H1 (cell line): ENCODE measurements around the gene POU3F1. TPM values are rescaled to one million over a fixed set of nuclear protein-coding genes. Genes with fewer than 3 reads are reported as not detected.

ENCODE experiments used
- ASH2L ChIP-seq: fragments of 200-600, 300-600 bp; sonication (generic); IDR thresholded peaks from one replicate; pipeline ENCODE4 v1.7.1; 2017; ENCODE audit warnings: low read length
- ATF2 ChIP-seq: IDR thresholded peaks from 2 replicates; pipeline ENCODE4 v1.6.1; 2012; ENCODE audit warnings: low read length, inconsistent platforms
- BACH1 ChIP-seq: IDR thresholded peaks from 2 replicates; pipeline ENCODE4 v1.6.1; 2012; ENCODE audit warnings: low read length, improper control_type of control experiment
- CTBP2 ChIP-seq: IDR thresholded peaks from 2 replicates; pipeline ENCODE4 v1.7.0; 2011; ENCODE audit warnings: borderline replicate concordance, mild to moderate bottlenecking, moderate library complexity, mixed read lengths, low read length; ENCODE audit not compliant: insufficient read depth, insufficient read length
- GTF2F1 ChIP-seq: IDR thresholded peaks from 2 replicates; pipeline ENCODE4 v1.6.1; 2012; ENCODE audit warnings: low read depth, low read length, improper control_type of control experiment, borderline replicate concordance
- JUN ChIP-seq: IDR thresholded peaks from 2 replicates; pipeline ENCODE4 v1.6.1; 2011; ENCODE audit warnings: low read depth, mild to moderate bottlenecking, improper control_type of control experiment, low read length
- KDM4A ChIP-seq: IDR thresholded peaks from one replicate; pipeline ENCODE4 v1.7.1; 2012; ENCODE audit warnings: low read depth, mild to moderate bottlenecking, moderate library complexity, low read length, inconsistent platforms; ENCODE audit not compliant: severe bottlenecking
- MAX ChIP-seq: IDR thresholded peaks from 2 replicates; pipeline ENCODE4 v1.6.1; 2012; ENCODE audit warnings: inconsistent platforms
- NANOG ChIP-seq: IDR thresholded peaks from 2 replicates; pipeline ENCODE4 v1.6.1; 2011; ENCODE audit warnings: low read length, low read depth, mild to moderate bottlenecking, inconsistent platforms; ENCODE audit not compliant: insufficient read depth, poor library complexity, severe bottlenecking
- POLR2A ChIP-seq, 2 experiments: IDR thresholded peaks; 1 replicate in 1 of 2; 2 replicates in 1 of 2; pipeline ENCODE4 v1.6.1; 2011; ENCODE audit warnings: low read depth in 2 of 2, low read length in 2 of 2, mild to moderate bottlenecking in 2 of 2; ENCODE audit errors: control extremely low read depth in 1 of 2
- POLR2AphosphoS5 ChIP-seq: IDR thresholded peaks from 2 replicates; pipeline ENCODE4 v1.6.1; 2011; ENCODE audit warnings: low read depth, low read length
- RAD21 ChIP-seq, 2 experiments: IDR thresholded peaks in 1 of 2; conservative IDR thresholded peaks in 1 of 2; 2 replicates each; pipeline ENCODE4 v1.6.1; 2011; ENCODE audit warnings: low read depth in 2 of 2, low read length in 2 of 2, improper control_type of control experiment in 1 of 2, inconsistent platforms in 1 of 2, mild to moderate bottlenecking in 1 of 2, moderate library complexity in 1 of 2
- RBBP5 ChIP-seq: IDR thresholded peaks from 2 replicates; pipeline ENCODE4 v1.7.1; 2012; ENCODE audit warnings: low read depth, mild to moderate bottlenecking, inconsistent platforms, low read length, moderate library complexity, borderline replicate concordance
- SAP30 ChIP-seq: fragments of 300-600 bp; sonication (generic); IDR thresholded peaks from 2 replicates; pipeline ENCODE4 v1.7.1; 2012; ENCODE audit warnings: low read length, moderate library complexity, mild to moderate bottlenecking, inconsistent platforms; ENCODE audit not compliant: insufficient read depth, insufficient replicate concordance
- SIN3A ChIP-seq, 2 experiments: IDR thresholded peaks in 1 of 2; conservative IDR thresholded peaks in 1 of 2; 2 replicates each; pipeline ENCODE4 v1.6.1; 2011 to 2012; ENCODE audit warnings: low read length in 2 of 2, improper control_type of control experiment in 1 of 2, low read depth in 1 of 2, mild to moderate bottlenecking in 1 of 2
- SIRT6 ChIP-seq: IDR thresholded peaks from one replicate; pipeline ENCODE4 v1.7.1; 2012; ENCODE audit warnings: low read length, inconsistent platforms
- SP1 ChIP-seq: IDR thresholded peaks from 2 replicates; pipeline ENCODE4 v1.6.1; 2011; ENCODE audit warnings: low read depth, low read length
- TAF1 ChIP-seq: IDR thresholded peaks from 2 replicates; pipeline ENCODE4 v1.6.1; 2011; ENCODE audit warnings: mild to moderate bottlenecking, low read depth, low read length
- TAF7 ChIP-seq: optimal IDR thresholded peaks from 2 replicates; pipeline ENCODE3; 2011; ENCODE audit warnings: low read depth, mild to moderate bottlenecking, inconsistent platforms, low read length, moderate library complexity, borderline replicate concordance
- TBP ChIP-seq: IDR thresholded peaks from 2 replicates; pipeline ENCODE4 v1.6.1; 2011; ENCODE audit warnings: low read depth, low read length, improper control_type of control experiment
- TCF12 ChIP-seq: IDR thresholded peaks from 2 replicates; pipeline ENCODE4 v1.6.1; 2011; ENCODE audit warnings: low read depth, mild to moderate bottlenecking, low read length
- TEAD4 ChIP-seq: IDR thresholded peaks from 2 replicates; pipeline ENCODE4 v1.6.1; 2012; ENCODE audit warnings: low read depth, low read length, inconsistent platforms, mixed read lengths
- polyA plus RNA-seq, 7 experiments: library from polyadenylated mRNA; depleted of rRNA in 3 of 7; stranded (reverse) in 5 of 7; unstranded in 2 of 7; fragments of >200 nt in 5 of 7; fragments of 200-250 nt in 2 of 7; gene quantifications; 1 replicate in 5 of 7; 2 replicates in 1 of 7; 4 replicates in 1 of 7; pipeline versions ENCODE4 v1.2.1 to v1.2.3, GENCODE V29; 2011 to 2013; ENCODE audit warnings: missing spikeins in 2 of 7, mixed read lengths in 2 of 7
- total RNA-seq: library from RNA; stranded (reverse); fragmentation: NEBNext Ultra II Directional; extraction: Animal tissue kit (Norgen Biotek cat#: 25700); gene quantifications from 2 replicates; pipeline ENCODE4 v1.2.1, GENCODE V29; 2021

The POU3F1 gene
- total and polyA plus RNA-seq, 2 of the 8 experiments (the other 6 are each of a cell fraction or from before 2014, with no cell fraction given) = 4.2 to 10.8 TPM

GRCh38 chr1:37995751-37996345 is 50.7 kb downstream of the POU3F1 start (continued):
- TF ChIP-seq ATF2 = 0 out of 2 replicates have a peak, but pooled peaks have one; percentile 59
- no peak for TF ChIP-seq SAP30
- TF ChIP-seq SP1 = peak; percentile 71
- TF ChIP-seq MAX = peak; percentile 77; the same call in 1 of the 2 replicates
- TF ChIP-seq JUN = 0 out of 2 replicates have a peak, but pooled peaks have one; percentile 2
- TF ChIP-seq TCF12 = peak; percentile 84; the same call in 1 of the 2 replicates
- TF ChIP-seq TBP = peak; percentile 82
- peak in 1 of 2 experiments; percentile 0; a peak in 1 of 4 replicates for TF ChIP-seq RAD21 (IDR thresholded peaks at IDR 0.05 in 1 of 2, conservative IDR thresholded peaks at IDR 0.05 in 1 of 2; ENCODE audit: low read depth in 2 of 2, low read length in 2 of 2)
- no peak for TF ChIP-seq SIRT6
- TF ChIP-seq TAF7 = peak; percentile 73
- TF ChIP-seq ASH2L = peak; percentile 56
- TF ChIP-seq CTBP2 = no peak
- 0 out of 2 replicates have a peak, but pooled peaks have one; percentile 43 for TF ChIP-seq RBBP5
- peak; percentile 86 for TF ChIP-seq POLR2AphosphoS5
- TF ChIP-seq GTF2F1 = peak; percentile 48; the same call in 1 of the 2 replicates
- TF ChIP-seq KDM4A = peak; percentile 31
- peak; percentile 55 for TF ChIP-seq NANOG
- TF ChIP-seq SIN3A (conservative IDR thresholded peaks at IDR 0.05 in 1 of 2, IDR thresholded peaks at IDR 0.05 in 1 of 2; ENCODE audit: low read depth in 1 of 2, low read length in 2 of 2) = peak in 1 of 2 experiments; percentile 61; a peak in 1 of 4 replicates
- TF ChIP-seq POLR2A (IDR thresholded peaks at IDR 0.05; ENCODE audit: control extremely low read depth in 1 of 2, low read depth in 2 of 2, low read length in 2 of 2) = peak; percentile 87 to 90
- no peak for TF ChIP-seq BACH1
- TF ChIP-seq TAF1 = peak; percentile 76
- peak; percentile 65; the same call in 1 of the 2 replicates for TF ChIP-seq TEAD4
